CD4-positive, alpha-beta T cell treated with Interleukin-15 for 4 hours (primary cell): ENCODE measurements around the gene AKNA.
"Not testable (repeated sequence)": the region's sequence is repeated elsewhere in the genome, so short reads cannot be mapped to it uniquely, and the experiment has no call there.

Source experiments
- DNase-seq: peaks from one replicate; pipeline ENCODE4 v3.0.0-alpha.2; 2020; ENCODE audit warnings: low spot score

The AKNA gene

DNA sequence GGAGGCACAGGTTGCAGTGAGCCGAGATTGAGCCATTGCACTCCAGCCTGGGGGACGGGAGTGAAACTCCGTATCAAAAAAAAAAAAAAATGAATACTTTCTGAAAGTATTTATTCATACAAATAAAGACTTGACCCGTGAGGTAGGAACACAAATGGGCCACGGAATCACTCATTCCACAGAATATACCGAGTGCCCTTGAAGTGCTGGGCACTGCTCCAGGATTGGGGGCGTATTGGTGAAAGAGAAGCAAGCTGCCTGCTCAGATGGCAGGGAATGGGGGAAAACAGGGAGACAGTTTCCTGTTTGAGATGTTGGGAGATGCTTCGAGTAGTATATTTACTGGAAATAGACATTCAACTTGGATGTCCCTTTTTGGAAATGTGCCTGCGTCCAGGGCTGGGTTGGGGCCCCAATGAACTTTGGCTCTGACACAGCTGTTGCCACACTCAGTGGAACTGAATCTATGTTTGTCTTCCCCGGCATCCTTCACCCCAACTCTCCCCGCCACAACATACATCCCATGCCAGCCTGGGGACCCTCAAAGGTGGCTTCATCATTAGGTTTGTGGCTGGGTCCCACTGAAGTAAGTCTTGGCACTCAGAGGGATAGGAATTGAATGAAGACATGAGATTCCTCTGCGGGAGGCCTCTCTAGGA, 65.5 kb downstream of the AKNA start:
- not testable (repeated sequence) for DNase-seq

DNA sequence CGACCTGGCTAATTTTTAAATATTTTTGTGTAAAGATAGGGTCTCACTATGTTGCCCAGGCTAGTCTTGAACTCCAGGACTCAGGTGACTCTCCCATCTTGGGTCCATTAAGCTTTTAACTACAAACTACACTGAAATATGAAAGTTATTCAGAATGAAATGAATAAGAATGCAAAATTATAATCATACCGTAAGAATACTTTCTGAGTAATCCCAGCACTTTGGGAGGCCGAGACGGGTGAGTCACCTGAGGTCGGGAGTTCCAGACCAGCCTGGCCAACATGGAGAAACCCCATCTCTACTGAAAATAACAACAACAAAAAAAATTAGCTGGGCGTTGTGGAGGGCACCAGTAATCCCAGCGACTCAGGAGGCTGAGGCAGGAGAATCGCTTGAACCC, 66.0 kb downstream of the AKNA start:
- DNase-seq, result no peak

DNA sequence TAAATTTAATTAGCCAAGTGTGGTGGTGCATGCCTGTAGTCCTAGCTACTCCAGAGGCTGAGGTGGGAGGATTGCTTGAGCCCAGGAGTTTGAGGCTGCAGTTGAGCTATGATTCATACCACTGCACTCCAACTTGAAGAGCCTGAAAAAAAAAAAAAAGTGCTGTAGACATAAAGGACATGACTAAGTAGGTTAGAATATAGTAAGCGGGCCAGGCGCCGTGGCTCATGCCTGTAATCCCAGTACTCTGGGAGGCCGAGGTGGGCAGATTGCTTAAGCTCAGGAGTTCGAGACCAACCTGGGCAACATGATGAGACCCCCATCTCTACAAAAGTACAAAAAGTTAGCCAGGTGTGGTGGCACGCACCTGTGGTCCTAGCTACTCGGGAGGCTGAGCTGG, 67.1 kb downstream of the AKNA start:
- DNase-seq, result not testable (repeated sequence)

DNA sequence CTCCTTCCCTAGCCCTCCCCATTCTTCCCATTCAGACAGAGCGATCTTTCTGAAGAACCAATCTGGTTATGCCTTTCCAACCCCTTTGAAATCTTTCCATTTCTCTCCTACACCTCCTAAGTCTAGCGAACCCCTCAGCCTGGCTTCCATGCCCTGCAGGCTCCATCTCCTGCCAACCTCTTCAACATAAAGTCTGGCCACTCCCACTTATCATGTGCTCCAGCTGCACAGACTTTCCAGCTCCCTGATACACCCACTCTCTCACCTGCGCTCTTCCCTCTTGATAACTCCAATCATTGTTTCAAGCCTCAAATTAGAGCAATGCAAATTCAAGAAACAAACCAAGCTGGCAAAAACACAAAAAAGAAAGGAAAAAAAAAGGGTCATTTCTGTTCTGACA, 68.6 kb downstream of the AKNA start:
- DNase-seq, result no peak

DNA sequence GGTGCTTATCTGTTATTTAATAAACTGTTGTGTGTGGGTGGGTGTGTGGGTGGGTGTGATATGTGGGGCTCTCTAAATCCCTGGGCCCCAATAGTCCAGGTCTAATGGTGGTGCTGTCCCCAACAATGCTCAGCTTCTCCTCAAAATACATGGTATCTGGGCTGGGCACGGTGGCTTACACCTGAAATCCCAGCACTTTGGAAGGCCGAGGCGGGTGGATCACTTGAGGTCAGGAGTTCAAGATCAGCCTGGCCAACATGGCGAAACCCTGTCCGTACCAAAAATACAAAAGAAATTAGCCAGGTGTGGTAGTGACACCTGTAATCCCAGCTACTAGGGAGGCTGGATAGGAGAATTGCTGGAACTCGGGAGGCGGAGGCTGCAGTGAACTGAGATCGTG, 69.4 kb downstream of the AKNA start:
- DNase-seq, result no peak

DNA sequence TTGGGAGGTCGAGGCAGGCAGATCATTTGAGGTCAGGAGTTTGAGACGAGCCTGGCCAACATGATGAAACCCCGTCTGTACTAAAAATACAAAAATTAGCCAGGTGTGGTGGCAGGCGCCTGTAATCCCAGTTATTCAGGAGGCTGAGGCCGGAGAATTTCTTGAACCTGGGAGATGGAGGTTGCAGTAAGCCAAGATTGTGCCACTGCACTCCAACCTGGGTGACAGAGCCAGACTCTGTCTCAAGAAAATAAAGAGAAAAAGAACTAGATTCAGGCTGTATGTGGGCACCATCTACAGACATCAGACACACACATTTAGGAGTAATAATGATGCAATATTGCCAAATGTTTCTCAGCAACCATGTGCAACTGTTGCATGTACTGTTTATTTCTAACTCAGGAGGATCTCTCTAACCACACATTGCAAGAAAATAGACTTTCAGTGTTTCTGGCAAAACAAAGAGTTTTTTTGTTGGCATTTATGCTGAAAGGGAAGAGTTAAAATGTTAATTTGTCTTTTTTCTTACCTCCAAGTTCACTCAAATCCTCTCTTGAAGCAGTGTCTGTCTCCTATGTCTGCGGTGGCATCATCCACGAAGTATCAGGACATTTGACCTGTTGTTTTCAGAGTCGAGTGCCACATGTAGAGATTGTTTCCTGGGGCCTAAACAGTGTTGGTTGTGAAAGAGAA, 70.0 kb downstream of the AKNA start:
- DNase-seq, result no peak

DNA sequence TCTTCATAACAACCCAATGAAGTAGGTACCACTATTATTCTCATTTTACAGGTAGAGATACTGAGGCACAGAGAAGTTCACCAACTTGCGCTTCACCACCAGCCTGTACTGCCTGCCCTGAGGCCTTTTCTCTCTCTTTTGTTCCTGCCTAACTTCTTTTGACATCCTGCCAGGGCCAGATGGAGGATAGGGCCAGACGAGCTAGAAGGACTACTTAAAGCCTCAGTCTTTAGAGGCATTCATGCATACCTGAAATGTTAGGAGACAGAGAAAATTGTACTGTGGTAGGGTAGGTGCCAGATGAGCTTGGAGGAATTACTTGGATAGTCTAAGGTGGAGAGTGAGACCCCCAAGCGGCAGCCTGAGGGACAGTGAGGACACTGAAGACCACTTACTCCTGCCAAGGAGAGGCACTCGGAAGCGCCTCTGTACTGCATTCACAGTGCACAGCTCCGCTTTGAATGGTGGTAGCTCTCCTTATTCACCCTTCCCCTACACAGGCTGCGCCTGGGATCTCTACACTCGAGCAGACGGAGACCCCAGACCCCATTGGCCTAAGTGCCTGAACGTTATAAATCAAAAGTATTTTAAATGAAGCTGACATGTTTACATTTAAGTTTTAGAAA, 71.1 kb downstream of the AKNA start:
- no peak for DNase-seq

- DNase-seq, result no peak
These were observed 71.9 kb downstream of the AKNA start for GRCh38 chr9:114315723-114316363.

DNA sequence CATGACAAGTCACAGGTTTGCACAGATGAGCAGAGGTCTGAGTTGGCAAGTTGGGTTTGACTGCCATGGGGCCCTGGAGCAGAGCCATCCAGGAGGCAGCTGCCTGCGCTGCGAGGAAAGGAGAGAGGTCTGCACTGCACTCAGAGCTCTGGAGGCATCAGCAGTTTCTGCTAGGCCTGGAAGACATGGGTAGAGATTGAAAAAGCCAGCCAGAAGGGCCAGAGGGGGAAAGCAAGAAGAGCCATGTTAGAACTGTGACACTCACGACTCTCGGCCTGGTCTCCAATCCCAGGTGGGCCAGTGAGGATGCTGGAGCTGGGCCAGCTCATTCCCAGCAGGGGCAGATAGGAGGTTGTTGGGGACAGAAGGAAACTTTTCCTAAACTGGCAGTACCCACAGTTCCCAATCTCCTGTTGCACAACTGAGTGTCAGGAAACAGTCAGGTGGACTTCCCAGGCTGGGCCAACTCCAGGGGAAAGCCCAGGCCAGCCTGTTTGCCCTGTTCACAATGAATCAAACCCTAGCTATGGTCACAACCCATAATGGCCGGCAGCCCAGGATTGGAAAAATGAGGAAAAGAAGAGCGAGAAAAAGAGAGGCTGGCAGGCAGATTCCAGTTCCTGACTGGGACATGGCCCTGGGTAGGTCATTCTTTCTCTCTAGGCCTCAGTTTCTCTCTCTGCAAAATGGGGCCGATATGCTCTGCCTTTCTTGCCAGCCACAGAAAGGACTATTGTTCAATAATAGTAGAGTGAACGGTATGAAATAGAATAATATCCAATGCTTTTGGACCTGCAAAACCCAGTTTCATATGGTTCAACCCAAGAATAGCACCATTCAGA, 72.7 kb downstream of the AKNA start:
- DNase-seq, result no peak

DNA sequence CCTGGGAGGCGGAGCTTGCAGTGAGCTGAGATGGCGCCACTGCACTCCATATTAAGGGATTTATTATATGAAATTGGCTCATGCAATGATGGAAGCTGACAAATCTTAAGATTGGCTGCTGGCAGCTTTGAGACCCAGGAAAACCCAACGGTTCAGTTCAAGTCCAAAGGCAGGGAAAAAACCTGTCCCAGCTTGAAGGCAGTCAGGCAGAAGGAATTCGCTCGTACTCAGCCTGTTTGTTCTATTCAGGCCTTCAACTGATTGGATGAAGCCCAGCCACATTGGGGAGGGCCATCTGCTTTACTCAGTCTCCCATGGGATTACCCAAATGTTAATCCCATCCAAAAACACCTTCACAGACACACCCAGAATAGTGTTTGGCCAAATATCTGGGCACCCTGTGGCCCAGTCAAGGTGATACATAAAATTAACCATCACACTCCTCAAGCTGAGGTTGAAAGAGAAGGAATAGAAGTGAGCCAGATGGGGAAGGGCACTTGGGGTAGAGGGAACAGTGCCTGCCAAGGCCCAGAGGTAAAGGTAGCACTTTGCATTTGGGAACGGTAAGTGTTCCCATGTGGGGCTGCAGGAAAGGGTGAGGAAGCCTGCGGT, 73.4 kb downstream of the AKNA start:
- no peak for DNase-seq

DNA sequence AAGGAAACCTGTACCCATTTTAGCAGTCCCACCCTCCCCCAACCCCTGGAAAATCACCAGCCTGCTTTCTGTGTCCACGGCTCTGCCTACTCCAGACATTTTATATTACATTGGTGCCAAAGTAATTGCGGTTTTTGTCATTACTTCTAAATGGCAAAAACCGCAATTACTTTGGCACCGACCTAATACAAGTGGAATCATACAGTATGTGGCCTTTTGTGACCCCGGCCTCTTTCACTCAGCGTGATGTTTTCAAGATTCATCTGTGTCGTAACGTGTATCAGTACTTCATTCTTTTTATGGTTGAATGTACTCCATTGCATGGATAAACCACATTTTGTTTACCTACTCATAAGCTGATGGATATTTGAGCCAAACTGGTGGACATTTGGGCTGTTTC, 74.6 kb downstream of the AKNA start:
- DNase-seq, result no peak

DNA sequence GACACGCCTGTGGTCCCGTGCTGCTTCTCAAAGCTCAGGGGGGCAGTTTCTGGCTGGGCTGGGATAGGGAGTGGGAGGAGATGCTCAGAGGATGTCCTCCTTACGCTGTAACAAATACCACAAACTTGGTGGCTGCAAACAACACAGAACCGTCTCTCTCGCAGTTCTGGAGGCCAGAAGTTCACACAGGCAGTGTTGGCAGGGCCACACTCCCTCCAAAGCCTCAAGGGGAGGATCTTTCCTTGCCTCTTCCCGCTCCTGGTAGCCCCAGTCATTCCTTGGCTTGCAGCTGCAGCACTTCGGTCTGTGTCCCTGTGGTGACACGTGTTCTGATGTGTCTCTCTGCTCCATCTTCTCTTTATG, 75.3 kb downstream of the AKNA start:
- no peak for DNase-seq

DNA sequence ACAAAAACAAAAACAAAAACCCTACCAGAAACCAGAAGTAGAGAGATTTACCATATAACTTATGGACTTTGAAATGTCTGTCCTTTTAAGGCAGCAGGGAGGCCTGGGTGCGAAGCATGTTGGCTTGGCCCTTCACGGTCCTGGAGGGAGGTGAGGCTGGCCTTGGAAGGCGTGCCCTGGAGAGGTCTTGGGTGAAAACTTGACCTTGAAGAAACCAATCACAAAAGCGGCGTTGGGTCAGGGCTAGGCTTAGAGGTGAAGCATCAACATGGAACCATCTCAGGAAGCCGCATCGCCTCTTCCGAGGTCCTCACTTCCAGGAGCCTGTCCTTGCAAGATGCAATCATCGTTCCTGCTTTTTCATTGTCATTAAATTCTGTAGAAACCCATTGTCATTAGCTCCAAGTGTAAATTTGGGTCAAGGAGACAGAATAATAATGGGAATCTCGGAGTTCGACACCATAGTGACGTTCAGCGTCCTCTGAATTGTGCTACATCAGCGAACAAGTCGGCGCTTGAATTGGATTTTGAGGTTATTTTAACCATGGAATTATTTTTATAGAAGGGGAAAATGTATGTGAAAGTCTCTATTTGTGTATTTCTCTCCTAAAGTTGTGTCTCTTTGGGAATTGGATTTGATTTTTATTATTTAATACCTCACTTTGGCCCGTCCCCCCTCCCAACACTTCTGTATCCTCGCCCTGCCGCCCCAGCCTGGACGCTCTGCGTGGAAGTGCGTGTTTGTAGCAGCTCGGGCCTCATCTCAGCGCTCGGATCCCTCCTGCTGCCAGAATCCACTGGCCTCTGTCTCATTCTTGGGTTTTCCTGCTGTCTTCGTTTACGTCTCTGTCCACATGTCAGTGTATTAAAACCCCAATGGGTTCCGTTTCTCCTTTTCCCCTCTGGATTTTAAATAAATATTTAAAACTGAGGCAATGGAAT, 75.9 kb downstream of the AKNA start:
- DNase-seq, result no peak

- DNase-seq, result no peak
These were observed 77.0 kb downstream of the AKNA start for GRCh38 chr9:114310471-114311450.

DNA sequence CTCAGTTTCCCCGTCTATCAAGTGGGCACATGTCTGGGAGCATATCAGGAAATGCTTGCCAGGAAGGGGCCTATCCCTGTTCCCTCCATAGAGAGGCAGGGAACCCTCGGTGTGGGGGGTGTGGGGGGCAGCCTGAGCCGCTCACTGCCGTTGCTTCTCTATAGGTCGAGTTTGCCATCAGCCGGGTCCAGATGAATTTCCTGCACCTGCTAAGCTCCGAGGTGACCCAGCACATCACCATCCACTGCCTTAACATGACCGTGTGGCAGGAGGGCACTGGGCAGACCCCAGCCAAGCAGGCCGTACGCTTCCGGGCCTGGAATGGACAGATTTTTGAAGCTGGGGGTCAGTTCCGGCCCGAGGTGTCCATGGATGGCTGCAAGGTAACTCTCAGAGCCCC, 78.7 kb downstream of the AKNA start:
- DNase-seq, result no peak

DNA sequence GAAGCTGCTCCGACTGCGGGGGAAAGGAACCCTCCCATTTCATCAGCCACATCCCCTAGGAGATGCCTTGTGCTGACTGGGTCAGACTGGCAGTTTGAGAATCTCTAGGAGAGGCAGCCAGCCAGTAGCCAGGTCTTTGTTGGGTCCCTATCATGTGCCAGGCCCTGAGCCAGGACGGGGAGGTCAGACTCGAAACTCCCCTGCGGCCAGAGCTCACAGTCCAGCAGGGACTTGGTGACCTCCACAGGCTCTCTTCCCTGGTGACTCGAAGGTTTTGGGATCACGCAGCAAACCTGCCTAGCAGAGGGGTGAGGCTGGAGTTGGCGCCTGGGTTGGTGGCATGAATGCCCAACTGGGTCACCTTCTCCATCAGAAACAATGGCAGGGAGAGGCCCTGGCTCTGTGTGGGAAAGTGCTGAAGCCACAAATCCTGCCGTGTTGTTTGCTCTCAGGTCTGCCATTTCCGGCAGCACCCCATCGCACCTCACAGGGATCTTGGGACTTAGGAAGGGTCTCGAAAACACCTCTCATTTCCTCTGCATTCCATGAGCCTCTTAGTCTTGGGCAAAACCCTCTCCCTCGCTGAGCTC, 79.3 kb downstream of the AKNA start:
- no peak for DNase-seq

- no peak for DNase-seq
These were observed 79.9 kb downstream of the AKNA start for GRCh38 chr9:114307899-114308267.

DNA sequence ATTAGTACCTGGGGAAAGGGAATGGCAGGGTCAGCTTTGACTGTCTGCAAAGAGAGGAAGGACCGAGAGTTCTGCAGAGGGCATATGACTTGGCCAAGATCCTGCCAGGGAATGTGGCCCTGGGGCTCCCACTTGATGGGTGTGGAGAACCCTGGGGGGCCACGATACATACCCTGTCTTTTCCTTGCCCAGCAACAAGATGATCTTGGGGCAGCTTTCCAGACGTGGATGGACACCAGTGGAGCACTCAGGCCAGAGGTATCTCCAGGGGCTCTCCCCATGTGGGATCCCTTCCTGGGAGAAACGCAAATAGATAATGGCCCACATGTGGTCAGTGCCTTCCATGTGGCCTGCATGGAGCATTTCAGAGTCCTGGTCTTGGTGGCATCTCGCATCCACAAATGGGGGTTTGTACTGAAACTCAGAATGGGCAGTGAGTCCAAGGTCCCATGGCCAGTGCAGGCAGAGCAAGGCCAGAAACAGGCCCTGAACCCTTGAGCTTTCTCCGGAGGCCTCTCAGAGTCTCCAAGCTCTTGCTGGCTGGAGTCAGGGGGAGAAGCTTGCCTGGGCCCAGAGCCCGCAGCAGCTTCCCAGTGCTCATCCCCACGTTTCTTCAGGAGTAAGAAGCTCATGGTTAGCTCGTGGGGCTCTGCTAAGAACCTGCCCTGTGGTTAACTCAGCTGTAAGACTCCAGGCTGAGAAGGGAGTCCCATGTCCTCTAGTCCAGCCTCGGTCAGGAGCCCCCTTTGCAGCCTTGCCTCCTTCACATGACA, 83.2 kb downstream of the AKNA start:
- no peak for DNase-seq
